Measurements from ENCODE around the gene ZBTB7C.

- TF ChIP-seq CTCF (conservative IDR thresholded peaks at IDR 0.05; ENCODE audit: low read depth, low read length) (no peak), EZH2 (IDR thresholded peaks at IDR 0.05; ENCODE audit: borderline replicate concordance, low read depth, low read length, poor library complexity, severe bottlenecking) (no peak)
These were observed 318.5 kb downstream of the ZBTB7C start for GRCh38 chr18:48090702-48091101.
